Left ventricle myocardium inferior (tissue), 1 donor: Measurements from ENCODE around the gene SSBP4. TPM values are rescaled to one million over a fixed set of nuclear protein-coding genes. Genes with fewer than 3 reads are reported as not detected.

ENCODE experiments used
- DNase-seq: peaks from one replicate; pipeline ENCODE4 v3.0.0-alpha.2; 2020
- H3K27ac ChIP-seq: fragments of 200-600 bp; replicated peaks from 2 replicates; pipeline ENCODE4 v1.8.0; 2021
- H3K27me3 ChIP-seq: fragments of 200-600 bp; 2 replicates; pipeline ENCODE4 v1.8.0; 2021; ENCODE audit warnings: low read depth
- H3K36me3 ChIP-seq: fragments of 200-600 bp; 2 replicates; pipeline ENCODE4 v1.8.0; 2021
- H3K4me1 ChIP-seq: fragments of 200-600 bp; 2 replicates; pipeline ENCODE4 v1.8.0; 2021
- H3K4me3 ChIP-seq: fragments of 200-600 bp; 2 replicates; pipeline ENCODE4 v1.8.0; 2021; ENCODE audit warnings: mild to moderate bottlenecking, moderate library complexity
- H3K9me3 ChIP-seq: fragments of 200-600 bp; replicated peaks from 2 replicates; pipeline ENCODE4 v1.8.0; 2021
- CTCF ChIP-seq: fragments of 200-600 bp; IDR thresholded peaks from 2 replicates; pipeline ENCODE4 v1.8.0; 2021; ENCODE audit warnings: antibody characterized with exemption, mild to moderate bottlenecking, borderline replicate concordance
- intact Hi-C: fragments of 100-400 bp; cut with micrococcal nuclease; formaldehyde crosslinking; loops from one replicate; pipeline ENCODE4 v1.11.0; 2022
- total RNA-seq: library from RNA; stranded (reverse); fragmentation: NEBNext Ultra II Directional; extraction: Animal tissue kit (Norgen Biotek cat#: 25700); gene quantifications from one replicate; pipeline ENCODE4 v1.2.1, GENCODE V29; 2021
- donor health status: DM: no; HTN: yes; CAD: no; lungs with severe emphysema.

The SSBP4 gene
- total RNA-seq, 1 donor from 2014 or later = 30.8 TPM

- TF ChIP-seq CTCF = no peak
Measured at GRCh38 chr19:18431351-18432197, 12.4 kb downstream of the SSBP4 start.

GRCh38 chr19:18432275-18433014, 13.2 kb downstream of the SSBP4 start:
- Histone ChIP-seq H3K27me3 (no peaks in the 10 kb centered on the region), H3K36me3 (peaks cover 13% of the 10 kb centered on the region), H3K9me3 (no peaks in the 10 kb centered on the region), H3K4me1 (peaks cover 66% of the 10 kb centered on the region), H3K4me3 (peak overlapping the region; percentile 66), H3K27ac (peak overlapping the region; percentile 46)
- intact Hi-C loops = no loop called here
- DNase-seq = no peak
- no peak for TF ChIP-seq CTCF

More at GRCh38 chr19:18431351-18432197, 12.4 kb downstream of the SSBP4 start:
- H3K4me1 ChIP-seq = peaks cover 66% of the 10 kb centered on the region
- no peaks in the 10 kb centered on the region for H3K9me3 ChIP-seq
- H3K4me3 ChIP-seq = no peak overlapping the region
- intact Hi-C loops = no loop called here
- no peaks in the 10 kb centered on the region for H3K27me3 ChIP-seq
- H3K36me3 ChIP-seq = peaks cover 13% of the 10 kb centered on the region
- no peak overlapping the region for H3K27ac ChIP-seq
- no peak for DNase-seq

- intact Hi-C loops = no loop called here
Measured at GRCh38 chr19:18433015-18433691, 14.0 kb downstream of the SSBP4 start.

GRCh38 chr19:18433735-18434398, 14.7 kb downstream of the SSBP4 start:
- Histone ChIP-seq H3K27me3 (no peaks in the 10 kb centered on the region), H3K27ac (peak overlapping the region; percentile 46), H3K4me3 (peak overlapping the region; percentile 66), H3K36me3 (peaks cover 13% of the 10 kb centered on the region), H3K4me1 (peaks cover 68% of the 10 kb centered on the region), H3K9me3 (no peaks in the 10 kb centered on the region)
- intact Hi-C loops = no loop called here
- DNase-seq = no peak
- TF ChIP-seq CTCF = no peak

More at GRCh38 chr19:18433015-18433691, 14.0 kb downstream of the SSBP4 start:
- H3K9me3 ChIP-seq = no peaks in the 10 kb centered on the region
- H3K27me3 ChIP-seq = no peaks in the 10 kb centered on the region
- peaks cover 68% of the 10 kb centered on the region for H3K4me1 ChIP-seq
- no peak for DNase-seq
- no peak for TF ChIP-seq CTCF
- peak overlapping the region; percentile 46 for H3K27ac ChIP-seq
- H3K36me3 ChIP-seq = peaks cover 13% of the 10 kb centered on the region
- H3K4me3 ChIP-seq = peak overlapping the region; percentile 66
